HG02884 (cell line): ENCODE data around the gene ERBB2.
"Not testable (repeated sequence)": the region's sequence is repeated elsewhere in the genome, so short reads cannot be mapped to it uniquely, and the experiment has no call there.

Experiments used
- ATAC-seq: cut with Tn5 transposase; IDR thresholded peaks from one replicate; pipeline ENCODE4 v1.9.1; 2021; ENCODE audit warnings: mild to moderate bottlenecking, moderate library complexity; ENCODE audit not compliant: unreplicated experiment

ERBB2 gene

DNA sequence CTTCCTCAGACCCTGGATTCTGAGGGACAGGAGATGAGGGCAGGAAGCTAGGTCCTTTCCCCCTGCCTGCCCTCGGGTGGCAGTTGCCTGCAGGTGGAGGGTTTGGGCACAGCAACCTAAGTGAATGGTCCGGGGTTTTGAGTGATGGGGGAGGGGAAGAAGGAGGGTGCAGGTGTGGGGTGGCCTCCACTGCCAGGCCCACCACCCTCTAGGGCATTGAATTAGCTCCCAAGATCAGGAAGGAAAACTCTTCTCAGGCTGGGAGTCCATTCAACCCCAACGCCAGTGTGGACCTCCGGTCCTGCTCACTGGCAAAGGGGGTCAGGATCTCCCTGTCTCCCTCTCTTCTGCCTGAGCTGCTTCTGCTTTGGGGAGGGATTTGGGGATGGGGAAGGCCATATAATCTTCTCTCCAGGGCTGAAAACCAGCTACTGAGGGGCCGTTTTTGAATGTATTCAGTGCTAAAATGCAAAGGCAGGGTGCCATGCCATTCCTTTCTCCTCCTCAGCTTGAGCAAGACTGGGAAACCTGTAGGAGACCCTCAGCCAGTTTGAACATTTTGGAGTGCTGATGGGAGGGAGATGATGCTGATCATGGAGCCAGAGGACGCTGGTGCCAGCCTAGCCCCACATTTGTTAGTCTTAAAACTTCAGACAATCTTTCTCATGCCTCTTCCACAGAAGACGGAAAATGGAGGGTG, 56.7 kb downstream of the ERBB2 start:
- ATAC-seq: no peak

DNA sequence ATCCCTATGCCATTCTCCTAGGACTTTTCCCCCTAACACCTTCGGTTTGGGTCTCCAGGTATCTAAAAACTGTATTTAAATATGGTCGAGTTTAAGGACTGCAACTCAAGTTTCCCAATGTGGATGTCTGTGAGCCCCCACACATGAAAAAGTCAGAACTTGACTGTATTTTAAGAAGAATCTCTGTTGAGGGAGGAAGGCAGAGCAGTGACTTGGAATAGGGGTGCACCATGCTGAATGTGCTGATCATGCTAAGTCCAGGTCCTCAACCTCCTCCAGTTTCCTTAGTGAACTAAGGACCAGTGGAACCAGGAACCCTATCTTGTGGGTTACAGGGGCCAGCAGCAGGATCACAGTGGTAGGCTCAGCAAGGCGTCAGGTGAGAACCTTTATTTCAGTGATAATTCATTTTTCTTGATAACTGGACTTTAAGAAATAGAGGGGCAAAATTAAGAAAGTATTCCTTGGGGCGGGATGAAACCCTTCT, 57.4 kb downstream of the ERBB2 start:
- ATAC-seq: no peak

DNA sequence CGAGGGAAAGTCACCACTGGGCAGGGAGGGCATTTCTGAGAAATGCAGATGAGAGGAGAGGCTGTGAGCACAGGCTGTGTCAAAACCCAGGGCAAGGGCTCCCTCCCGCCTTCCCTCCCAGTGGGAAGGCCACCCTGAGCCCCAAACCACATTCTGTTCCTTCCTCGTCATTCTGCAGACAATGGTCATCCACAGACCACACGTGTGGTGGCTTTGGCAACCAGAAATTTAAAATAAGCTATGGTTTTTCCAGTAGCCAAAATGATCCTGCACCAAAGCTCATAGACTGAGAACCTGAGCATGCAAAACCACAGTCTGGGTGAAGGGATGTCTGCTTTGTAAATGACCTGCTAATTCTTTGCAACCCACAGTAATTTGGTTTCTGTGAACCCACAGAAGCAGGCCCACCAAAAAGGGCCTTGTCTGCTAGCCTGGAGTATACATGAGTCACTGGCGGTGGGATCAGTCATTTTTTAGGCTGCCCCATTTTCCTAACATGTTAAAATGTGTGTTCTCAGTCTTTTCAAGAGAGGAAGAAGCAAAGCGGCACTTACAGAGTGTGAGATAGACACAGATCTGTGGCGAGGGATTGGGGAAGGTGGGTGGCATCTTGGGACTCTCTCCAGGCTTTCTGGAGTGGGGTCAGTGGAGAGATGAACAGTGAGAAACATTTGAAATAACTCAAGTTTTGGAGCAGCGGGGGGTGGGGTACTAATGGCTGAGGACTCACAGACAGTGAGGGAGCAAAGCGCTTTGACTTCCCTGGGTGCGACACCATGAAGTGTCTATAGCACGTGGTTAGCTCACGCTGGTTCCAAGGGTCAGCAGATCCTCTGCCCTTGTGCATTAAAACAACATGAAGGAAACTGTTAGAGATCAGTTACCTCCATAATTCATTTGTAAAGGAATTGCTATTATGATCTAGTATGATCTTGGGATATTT, 58.3 kb downstream of the ERBB2 start:
- ATAC-seq: no peak

DNA sequence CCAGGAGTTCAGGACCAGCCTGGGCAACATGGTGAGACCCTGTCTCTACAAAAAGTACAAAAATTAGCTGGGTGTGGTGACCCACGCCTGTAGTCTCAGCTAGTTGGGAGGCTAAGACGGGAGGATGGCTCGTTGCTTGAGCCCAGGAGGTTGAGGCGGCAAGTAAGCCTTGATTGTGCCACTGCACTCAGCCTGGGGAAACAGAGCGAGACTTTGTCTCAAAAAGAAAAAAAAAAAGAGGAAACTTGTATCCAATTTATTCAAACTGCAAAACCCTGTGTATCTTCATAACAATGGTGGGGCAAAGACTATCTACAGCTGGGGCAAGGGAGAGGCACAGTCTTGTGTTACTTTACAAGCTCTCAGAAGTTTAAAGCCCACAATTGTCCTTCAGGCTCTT, 59.3 kb downstream of the ERBB2 start:
- ATAC-seq: no peak

DNA sequence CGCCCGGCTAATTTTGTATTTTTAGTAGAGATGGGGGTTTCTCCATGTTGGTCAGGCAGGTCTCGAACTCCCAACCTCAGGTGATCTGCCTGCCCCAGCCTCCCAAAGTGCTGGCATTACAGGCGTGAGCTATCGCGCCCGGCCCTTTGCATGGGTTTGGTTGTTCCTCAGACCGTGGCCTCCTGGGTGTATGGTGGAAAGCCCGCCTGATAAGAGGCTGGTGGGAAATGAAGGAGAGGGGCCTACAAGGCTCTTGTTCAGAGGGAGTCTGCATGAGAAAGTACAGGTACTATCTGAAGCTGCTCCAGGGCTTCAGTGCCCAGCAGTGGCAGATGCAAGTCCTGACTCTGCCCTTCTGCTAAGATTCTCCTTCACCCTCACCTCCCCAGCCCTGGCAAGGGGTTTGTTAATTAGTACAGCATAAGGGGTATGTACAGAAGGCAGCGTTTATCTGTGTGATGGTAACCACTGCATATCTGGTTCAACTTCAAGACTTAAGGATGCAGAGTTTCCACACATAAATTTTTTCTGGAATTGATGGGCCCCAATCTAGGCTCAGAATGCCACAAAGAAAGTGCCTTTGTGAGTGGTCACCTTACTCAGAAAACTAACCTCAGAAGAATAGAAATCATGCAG, 62.1 kb downstream of the ERBB2 start:
- ATAC-seq: no peak

DNA sequence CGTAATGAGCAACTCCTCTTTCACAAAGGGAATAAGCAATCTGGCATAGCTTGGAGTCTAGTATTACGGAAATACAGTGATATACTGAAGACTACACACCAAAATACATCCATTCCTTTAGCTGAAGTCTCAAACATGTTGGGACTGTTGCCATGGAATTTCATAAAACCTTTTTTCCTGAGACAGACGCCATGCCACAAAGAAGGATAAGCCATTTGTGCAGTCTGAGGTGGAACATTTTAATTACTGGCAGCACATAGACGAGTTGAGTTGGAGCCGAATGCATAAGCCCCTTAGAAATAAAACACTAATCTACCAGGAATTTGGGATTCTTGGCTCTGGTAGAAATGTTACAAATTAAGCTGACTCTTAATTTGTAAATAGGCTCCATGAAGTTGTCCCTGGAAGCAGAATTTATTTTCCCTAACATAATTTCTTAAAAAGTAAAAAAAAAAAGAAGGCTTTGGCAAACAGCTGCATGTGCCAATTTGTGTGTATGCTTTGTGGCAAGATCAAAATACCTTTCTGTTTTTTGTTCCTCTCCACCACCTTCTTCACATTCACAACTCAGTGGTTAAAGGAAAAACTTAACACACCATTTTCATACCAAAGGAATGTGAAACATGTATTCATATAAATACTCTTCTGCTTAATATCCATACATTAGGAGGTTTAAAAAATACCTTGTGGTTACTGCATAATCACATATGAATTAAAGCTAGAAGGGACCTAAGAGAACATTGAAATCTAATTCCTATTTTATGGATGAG, 63.4 kb downstream of the ERBB2 start:
- no peak for ATAC-seq

DNA sequence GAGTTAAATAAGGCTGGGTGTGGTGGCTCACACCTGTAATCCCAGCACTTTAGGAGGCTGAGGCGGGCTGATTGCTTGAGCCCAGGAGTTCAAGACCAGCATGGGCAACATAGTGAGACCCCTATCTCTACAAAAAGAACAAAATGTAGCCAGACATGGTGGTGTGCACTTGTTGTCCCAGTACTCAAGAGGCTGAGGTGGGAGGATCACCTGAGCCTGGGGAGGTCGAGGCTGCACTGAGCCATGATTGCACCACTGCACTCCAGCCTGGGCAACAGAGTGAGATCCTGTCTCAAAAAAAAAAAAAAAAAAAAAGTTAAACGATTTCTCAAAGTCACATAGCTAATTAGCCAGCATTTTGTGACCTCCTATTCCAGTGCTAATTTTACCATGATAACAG, 64.3 kb downstream of the ERBB2 start:
- not testable (repeated sequence) for ATAC-seq

DNA sequence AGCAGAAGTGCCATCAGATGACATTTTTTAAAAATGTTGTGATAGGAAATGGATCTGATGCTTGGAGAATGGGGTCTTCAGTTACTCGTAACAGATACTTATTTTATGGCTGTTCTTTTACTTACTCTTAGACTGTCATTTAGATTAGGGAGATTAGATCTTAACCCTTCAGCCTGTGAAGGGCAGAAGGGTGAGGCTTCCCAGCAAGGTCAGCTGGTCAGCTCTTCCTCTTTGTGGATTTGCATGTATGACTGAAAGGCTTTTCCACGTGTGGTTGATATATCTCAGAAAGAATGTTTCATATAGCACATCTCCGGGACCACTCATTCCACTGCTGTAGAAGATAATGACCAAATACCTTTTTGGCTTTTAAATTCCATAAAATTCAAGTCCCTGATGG, 65.3 kb downstream of the ERBB2 start:
- ATAC-seq: no peak

DNA sequence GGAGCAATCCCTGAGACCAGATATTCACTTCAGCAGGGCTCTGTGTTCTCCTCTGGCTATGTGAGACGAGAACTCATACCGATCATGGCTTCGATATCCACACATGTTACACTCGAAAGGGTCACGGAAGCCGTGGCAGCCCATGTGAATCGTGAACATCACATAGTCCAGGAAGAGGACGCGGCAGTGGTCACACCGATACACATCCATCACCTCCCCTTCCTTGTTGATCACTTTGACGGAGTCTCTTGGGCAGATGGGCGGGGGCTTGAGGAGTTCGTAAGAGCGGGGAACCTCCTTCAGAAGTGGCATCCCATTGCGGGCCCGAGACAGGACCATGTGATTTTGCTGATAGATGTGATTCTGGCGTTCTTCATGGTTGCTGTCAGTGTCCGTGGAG, 65.9 kb downstream of the ERBB2 start:
- no peak for ATAC-seq

DNA sequence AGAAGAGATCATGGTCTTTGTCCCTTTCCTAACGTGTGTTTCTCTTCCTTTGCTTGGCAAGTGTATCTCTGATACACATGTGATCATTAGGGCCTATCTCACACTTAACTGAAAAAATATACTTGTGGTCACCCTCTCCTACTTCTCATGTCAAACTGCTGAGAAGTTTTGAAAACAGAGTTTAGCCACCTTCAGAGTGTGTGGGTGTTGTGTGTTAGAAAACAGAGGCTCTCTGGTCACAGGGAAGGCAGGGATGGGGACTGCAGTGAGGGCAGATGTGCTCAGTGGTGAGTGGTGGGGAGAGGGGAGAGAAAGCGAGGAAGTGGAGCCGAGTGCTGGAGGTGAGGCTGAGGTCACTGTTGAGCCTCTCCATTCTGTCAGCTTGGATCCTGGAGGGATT, 67.3 kb downstream of the ERBB2 start:
- ATAC-seq: no peak

DNA sequence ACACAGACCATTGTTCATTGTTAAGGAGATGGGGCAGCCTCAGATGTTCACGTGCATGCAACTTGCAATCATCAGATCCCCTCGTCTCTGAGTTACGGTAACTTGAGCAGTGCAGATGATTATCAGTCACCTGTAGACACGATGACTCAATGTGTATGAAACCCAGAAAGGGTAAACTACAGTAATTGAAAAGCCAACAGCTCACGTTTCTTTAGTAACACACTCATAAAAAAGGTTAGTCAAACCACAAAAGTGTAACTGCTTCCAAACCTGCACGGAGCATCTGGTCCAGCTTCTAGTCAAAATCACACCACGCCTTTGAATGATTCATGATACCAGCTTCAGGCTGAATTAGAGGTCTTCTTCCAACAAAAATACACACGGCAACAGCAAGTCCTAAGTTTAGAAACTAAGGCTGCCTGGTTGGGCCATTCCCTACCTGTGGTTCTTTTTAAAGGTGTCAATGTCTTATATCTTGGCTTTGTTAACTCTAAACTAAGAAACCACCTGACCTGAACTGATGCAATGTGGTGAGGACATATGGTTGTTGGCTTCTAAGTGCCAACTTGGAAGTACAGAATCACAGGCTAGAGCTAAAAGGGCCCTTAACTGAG, 70.2 kb downstream of the ERBB2 start:
- peak; percentile 61 for ATAC-seq

DNA sequence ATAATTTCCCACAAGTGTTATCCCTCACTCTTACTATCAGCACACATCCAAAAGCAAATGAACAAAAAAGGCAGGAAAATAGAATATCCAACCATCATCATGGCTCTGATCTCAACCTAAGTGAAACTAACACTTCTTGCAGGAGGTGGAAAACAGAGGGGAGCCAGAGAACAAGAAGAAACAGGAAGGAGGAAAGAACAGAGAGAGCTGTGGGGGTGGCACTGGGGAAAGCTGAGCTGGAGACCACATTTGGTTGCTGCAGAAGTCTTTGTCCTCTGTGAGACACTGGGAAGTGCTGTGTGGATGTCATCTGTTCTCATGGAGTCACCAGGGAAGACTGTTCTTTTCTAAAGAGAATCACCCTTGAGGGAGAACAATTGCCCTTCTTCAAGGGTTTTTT, 72.6 kb downstream of the ERBB2 start:
- ATAC-seq: no peak

DNA sequence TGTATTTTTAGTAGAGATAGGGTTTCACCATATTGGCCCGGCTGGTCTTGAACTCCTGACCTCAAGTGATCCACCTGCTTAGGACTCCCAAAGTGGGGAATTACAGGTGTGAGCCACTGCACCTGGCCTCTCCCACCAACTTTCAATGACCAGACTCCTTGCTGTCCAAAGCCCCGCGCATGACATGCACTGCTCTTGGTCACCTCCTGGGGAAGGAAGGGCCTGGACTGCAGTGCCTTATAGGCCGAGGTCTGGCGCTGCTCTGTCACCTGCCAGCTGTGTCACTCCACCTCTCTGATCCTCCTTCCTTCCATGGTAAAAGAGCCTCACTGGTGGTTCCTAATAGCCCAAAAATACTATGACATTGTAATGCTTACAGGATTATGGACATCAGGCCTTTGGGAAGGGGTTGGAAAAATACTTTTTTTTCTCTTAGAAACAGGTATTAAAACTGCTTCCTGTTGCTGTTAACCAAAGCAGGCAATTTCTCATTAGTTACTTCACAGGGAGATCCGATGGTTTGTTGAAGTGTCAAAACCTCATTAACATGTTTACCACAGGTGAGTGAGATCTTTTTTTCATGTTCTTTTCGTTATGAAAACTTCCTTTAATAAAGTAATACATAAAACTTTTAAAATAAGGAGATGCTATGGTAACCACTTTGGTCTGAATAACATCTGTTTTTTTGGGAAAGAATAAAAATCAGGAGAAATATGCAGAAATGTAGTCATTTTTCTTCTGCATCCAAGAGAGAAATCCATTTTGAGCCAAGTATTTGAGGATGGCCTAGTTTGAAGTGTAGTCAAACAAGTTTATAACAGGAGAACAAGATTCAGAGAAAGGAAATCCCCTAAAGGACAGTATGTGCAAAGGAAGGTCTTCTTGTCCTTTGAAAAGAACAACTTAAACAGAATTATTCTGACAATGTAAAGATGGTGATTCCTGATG, 73.4 kb downstream of the ERBB2 start:
- no peak for ATAC-seq

DNA sequence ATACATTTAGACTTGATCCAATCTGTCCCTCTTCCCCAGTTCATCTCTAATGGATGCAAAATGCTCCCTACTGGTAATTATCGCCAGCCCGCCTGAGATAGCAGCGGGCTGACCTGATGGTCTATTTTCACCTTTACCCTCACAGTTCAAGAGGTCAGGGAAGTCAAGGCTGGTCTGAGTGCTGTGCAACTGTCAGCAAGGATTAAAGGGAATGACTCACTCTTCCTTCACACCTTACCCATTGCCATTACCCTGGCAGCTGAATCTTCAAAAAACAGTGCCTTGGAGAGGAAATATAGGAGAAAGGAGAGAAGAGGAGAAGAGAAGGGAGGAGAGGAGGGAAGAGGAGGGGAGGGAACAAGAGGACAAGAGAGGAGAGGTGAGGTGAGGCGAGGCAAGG, 74.2 kb downstream of the ERBB2 start:
- ATAC-seq: no peak

DNA sequence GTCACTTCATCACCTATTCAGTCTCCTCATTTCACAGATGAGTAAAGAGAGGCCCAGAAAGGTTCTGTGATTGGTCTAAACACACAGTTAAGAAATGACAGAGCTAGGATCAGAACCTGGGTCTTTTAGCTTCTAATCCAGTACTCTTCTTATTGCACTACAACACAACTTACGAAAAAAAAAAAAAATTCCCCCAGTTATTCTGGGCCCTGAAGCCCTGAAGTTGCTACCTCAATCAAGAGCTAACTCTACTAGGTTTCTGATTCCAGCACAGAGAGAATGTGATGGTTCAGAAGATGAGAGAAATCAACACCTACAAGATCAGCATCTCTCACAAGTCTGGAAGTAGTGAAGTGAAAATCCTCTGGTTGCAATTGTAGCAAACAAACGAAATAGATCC, 75.2 kb downstream of the ERBB2 start:
- no peak for ATAC-seq

DNA sequence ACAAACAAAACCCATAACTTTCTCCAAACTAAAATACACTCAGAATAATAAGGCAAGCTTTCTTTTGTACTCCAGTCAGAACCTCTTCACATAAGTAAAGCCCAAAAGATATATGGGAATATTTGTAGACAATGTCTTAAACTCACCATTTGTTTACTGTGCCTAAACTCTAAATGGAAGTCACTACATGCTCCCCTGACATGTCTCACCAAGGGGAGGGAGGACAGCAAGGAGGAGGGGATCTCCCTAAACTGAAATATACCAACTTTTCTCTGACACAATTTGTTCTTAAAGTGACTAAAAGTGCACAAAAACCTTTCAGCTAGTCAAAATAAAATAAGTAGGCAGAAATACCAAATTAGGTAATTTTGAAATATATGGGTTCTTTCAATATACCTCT, 76.4 kb downstream of the ERBB2 start:
- ATAC-seq: no peak

DNA sequence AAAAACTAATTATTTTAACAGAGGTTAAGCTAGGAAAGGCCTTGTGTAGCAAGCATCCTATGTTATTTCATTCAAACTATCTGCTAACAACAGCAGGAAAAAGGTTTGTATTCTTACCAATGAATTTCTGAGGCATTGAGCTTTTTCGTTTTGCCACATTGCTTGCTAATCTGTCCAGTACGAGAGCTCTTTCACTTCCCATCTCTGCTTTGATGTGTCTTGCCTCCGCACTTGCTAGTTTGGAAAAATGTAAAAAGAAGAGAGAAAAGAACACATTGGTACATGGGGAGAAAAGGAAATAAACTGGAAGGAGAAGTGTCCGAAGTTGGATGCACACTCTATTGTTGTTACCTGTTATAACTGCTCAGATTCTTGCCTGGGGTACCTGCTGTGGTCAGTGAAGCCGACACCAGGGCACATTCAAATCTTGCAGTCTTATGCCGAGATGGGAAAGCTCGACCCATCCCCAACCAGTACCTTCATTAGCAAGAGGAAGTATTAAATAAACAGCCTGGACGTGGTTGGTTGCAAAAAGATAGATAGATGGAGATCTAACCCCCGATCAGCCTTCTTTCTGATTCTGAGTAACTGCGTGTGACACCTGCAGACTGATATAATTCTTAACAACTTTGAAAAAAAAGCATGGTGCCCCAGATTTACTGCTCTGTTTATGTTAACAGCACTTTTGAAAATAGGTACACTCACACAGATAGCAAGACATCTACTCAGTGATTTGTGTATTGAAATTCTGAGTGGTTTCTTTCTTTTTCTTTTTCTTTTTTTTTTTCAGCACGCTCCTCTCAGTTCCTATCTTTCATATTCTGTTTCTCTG, 77.9 kb downstream of the ERBB2 start:
- ATAC-seq: no peak
